Measurements from ENCODE around the gene SIVA1. TPM values are rescaled to one million over a fixed set of nuclear protein-coding genes. Genes with fewer than 3 reads are reported as not detected.

SIVA1 gene
- polyA plus RNA-seq, 1 of the 3 experiments (the other 2 are of a cell fraction), result 137 TPM

- no peak overlapping the region for H2AFZ ChIP-seq (ENCODE audit: low read depth)
- H3K4me1 ChIP-seq (ENCODE audit: control insufficient read depth in 1 of 2, insufficient read depth in 2 of 2, low read depth in 1 of 2, low read length in 1 of 2), result peaks cover 0 to 7% of the 10 kb centered on the region in 2 experiments; a peak in 1 of 4 replicates
- H3K9me2 ChIP-seq, result no peaks in the 10 kb centered on the region
- ChIA-PET CTCF (interaction anchor here (1.4 to 6.5 kb wide), 4 partner anchors 11 to 61 kb away, joined by 4 to 85 read pairs (median 21); partner anchors contain the start of gene SIVA1), POLR2A (no interaction called here)
- no peak overlapping the region for H3K4me3 ChIP-seq (ENCODE audit: low read depth in 2 of 2, low read length in 1 of 2)
- TF ChIP-seq NRF1 (IDR thresholded peaks at IDR 0.05; ENCODE audit: low read depth, low read length), result no peak
- TF ChIP-seq NFIC (IDR thresholded peaks at IDR 0.05; ENCODE audit: borderline replicate concordance), result no peak
- no peak for TF ChIP-seq MAX (IDR thresholded peaks at IDR 0.05; ENCODE audit: low read depth)
- TF ChIP-seq EP300 (IDR thresholded peaks at IDR 0.05; ENCODE audit: borderline replicate concordance in 1 of 2, low read depth in 1 of 2, low read length in 1 of 2), result no peak
- no peaks in the 10 kb centered on the region for H3K79me2 ChIP-seq (ENCODE audit: insufficient read depth)
- H3K9ac ChIP-seq, result no peak overlapping the region
- no peaks in the 10 kb centered on the region for H4K20me1 ChIP-seq (ENCODE audit: insufficient read depth)
- DNase-seq, result no peak
- peaks cover 19% of the 10 kb centered on the region for H3F3A ChIP-seq (replicated peaks; ENCODE audit: insufficient read depth)
- no peaks in the 10 kb centered on the region for H3K27me3 ChIP-seq (ENCODE audit: insufficient read depth)
- H3K4me2 ChIP-seq, result no peak overlapping the region
- peaks cover 0 to 4% of the 10 kb centered on the region in 2 experiments for H3K36me3 ChIP-seq (replicated peaks in 1 of 2; ENCODE audit: control insufficient read depth in 1 of 2, insufficient read depth in 2 of 2, low read length in 1 of 2)
- H3K27ac ChIP-seq (ENCODE audit: low read depth in 2 of 2, low read length in 1 of 2), result no peak overlapping the region
- 98% methylated on average over 3 of the region's 3 CpGs for WGBS (ENCODE audit: low lambda C conversion rate)
- no peaks in the 10 kb centered on the region for H3K9me3 ChIP-seq
These were observed 12.6 kb downstream of the SIVA1 start for GRCh38 chr14:104765517-104765916.

GRCh38 chr14:104766256-104766862, 13.4 kb downstream of the SIVA1 start:
- TF ChIP-seq SMC3 (IDR thresholded peaks at IDR 0.05; ENCODE audit: low read depth, low read length) (no peak), MEF2A (IDR thresholded peaks at IDR 0.05; ENCODE audit: borderline replicate concordance, low read depth) (no peak), TCF12 (IDR thresholded peaks at IDR 0.05) (no peak), ELF1 (IDR thresholded peaks at IDR 0.05) (no peak), FOSL2 (IDR thresholded peaks at IDR 0.05; ENCODE audit: borderline replicate concordance, low read depth) (no peak), REST (IDR thresholded peaks at IDR 0.05; ENCODE audit: low read depth, low read length) (no peak), ZBTB33 (IDR thresholded peaks at IDR 0.05; ENCODE audit: borderline replicate concordance, low read depth) (no peak), IRF3 (IDR thresholded peaks at IDR 0.05; ENCODE audit: low read depth, low read length) (no peak), GABPA (IDR thresholded peaks at IDR 0.05; ENCODE audit: low read depth) (no peak)
- POLR2A ChIA-PET, result no interaction called here
- Histone ChIP-seq H3K27ac (ENCODE audit: low read depth in 2 of 2, low read length in 1 of 2) (no peak overlapping the region), H3K9ac (no peak overlapping the region), H3F3A (replicated peaks; ENCODE audit: insufficient read depth) (peaks cover 28% of the 10 kb centered on the region), H3K4me3 (ENCODE audit: low read depth in 2 of 2, low read length in 1 of 2) (no peak overlapping the region), H3K27me3 (ENCODE audit: insufficient read depth) (no peaks in the 10 kb centered on the region), H3K4me1 (ENCODE audit: control insufficient read depth in 1 of 2, insufficient read depth in 2 of 2, low read depth in 1 of 2, low read length in 1 of 2) (peaks cover 0 to 7% of the 10 kb centered on the region in 2 experiments; a peak in 1 of 4 replicates), H3K9me3 (no peaks in the 10 kb centered on the region), H3K9me2 (no peaks in the 10 kb centered on the region), H3K79me2 (ENCODE audit: insufficient read depth) (no peaks in the 10 kb centered on the region), H4K20me1 (ENCODE audit: insufficient read depth) (no peaks in the 10 kb centered on the region), H3K4me2 (no peak overlapping the region), H2AFZ (ENCODE audit: low read depth) (no peak overlapping the region), H3K36me3 (replicated peaks in 1 of 2; ENCODE audit: control insufficient read depth in 1 of 2, insufficient read depth in 2 of 2, low read length in 1 of 2) (peaks cover 6 to 10% of the 10 kb centered on the region in 2 experiments)
- 88% methylated on average over 3 of the region's 4 CpGs for WGBS (ENCODE audit: low lambda C conversion rate)
- CTCF ChIA-PET, result interaction anchor here (0.9 to 6.5 kb wide), 7 partner anchors 12 to 90 kb away, joined by 3 to 85 read pairs (median 25); partner anchors contain the start of genes AKT1 and SIVA1
- no peak for DNase-seq
